ENCODE data around the gene RBM34.

Gene RBM34

GRCh38 chr1:235127732-235128455 is 33.2 kb downstream of the RBM34 start:
- peak overlapping the region; percentile 94 for H3K27ac ChIP-seq (replicated peaks)
- peak overlapping the region; percentile 83 for H3K4me3 ChIP-seq (replicated peaks; ENCODE audit: insufficient read depth, low read length)
- no peaks in the 10 kb centered on the region for H3K27me3 ChIP-seq (ENCODE audit: insufficient read depth, poor library complexity, severe bottlenecking)
- no peak for TF ChIP-seq GABPA (IDR thresholded peaks at IDR 0.05; ENCODE audit: low read depth)
- no peak for TF ChIP-seq SPI1 (IDR thresholded peaks at IDR 0.05; ENCODE audit: borderline replicate concordance, low read depth)
- TF ChIP-seq POLR2AphosphoS5 (IDR thresholded peaks at IDR 0.05; ENCODE audit: low read depth), result no peak; the same call in 1 of the 2 replicates
- no peak for DNase-seq (ENCODE audit: low read depth in 1 of 2, low spot score in 1 of 2)

DNA sequence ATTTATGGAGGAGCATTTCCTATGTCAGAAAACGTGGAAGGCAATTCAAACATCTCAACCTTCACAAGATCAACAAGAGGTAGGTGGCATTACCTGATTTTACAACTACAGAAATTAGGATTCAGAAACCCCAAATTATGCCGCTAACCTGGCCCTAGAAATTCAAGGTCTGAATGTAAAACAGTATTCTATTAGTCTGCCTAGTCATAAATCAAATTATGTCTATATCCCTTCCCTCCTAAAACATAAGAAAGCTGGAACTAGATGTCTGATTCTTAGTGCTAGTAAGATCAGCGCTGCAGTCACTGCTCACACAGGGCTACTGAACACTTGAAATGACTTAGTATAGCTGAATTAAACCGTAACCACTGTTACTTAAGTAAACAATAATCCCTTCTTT is 33.8 kb downstream of the RBM34 start:
- no peak for DNase-seq (ENCODE audit: low read depth in 1 of 2, low spot score in 1 of 2)
- no peak for TF ChIP-seq CTCF (IDR thresholded peaks at IDR 0.05; ENCODE audit: insufficient read depth, low read length)
- no peak for TF ChIP-seq REST (IDR thresholded peaks at IDR 0.05; ENCODE audit: insufficient replicate concordance, low read depth)
- TF ChIP-seq GABPA (IDR thresholded peaks at IDR 0.05; ENCODE audit: low read depth), result no peak
- no peak for TF ChIP-seq POLR2AphosphoS5 (IDR thresholded peaks at IDR 0.05; ENCODE audit: low read depth)
- TF ChIP-seq SPI1 (IDR thresholded peaks at IDR 0.05; ENCODE audit: borderline replicate concordance, low read depth), result no peak
- no peaks in the 10 kb centered on the region for H3K27me3 ChIP-seq (ENCODE audit: insufficient read depth, poor library complexity, severe bottlenecking)
- peak overlapping the region; percentile 94 for H3K27ac ChIP-seq (replicated peaks)
- peak overlapping the region; percentile 83 for H3K4me3 ChIP-seq (replicated peaks; ENCODE audit: insufficient read depth, low read length)

GRCh38 chr1:235124665-235125064 is 36.4 kb downstream of the RBM34 start:
- H3K27ac ChIP-seq (replicated peaks), result no peak overlapping the region
- no peak for TF ChIP-seq CTCF (IDR thresholded peaks at IDR 0.05; ENCODE audit: insufficient read depth, low read length)
- TF ChIP-seq SPI1 (IDR thresholded peaks at IDR 0.05; ENCODE audit: borderline replicate concordance, low read depth), result no peak
- no peak for TF ChIP-seq POLR2AphosphoS5 (IDR thresholded peaks at IDR 0.05; ENCODE audit: low read depth)
- TF ChIP-seq REST (IDR thresholded peaks at IDR 0.05; ENCODE audit: insufficient replicate concordance, low read depth), result no peak
- TF ChIP-seq GABPA (IDR thresholded peaks at IDR 0.05; ENCODE audit: low read depth), result no peak
- no peak for DNase-seq (ENCODE audit: low read depth in 1 of 2, low spot score in 1 of 2)
- no peak overlapping the region for H3K4me3 ChIP-seq (replicated peaks; ENCODE audit: insufficient read depth, low read length)
- H3K27me3 ChIP-seq (ENCODE audit: insufficient read depth, poor library complexity, severe bottlenecking), result no peaks in the 10 kb centered on the region

DNA sequence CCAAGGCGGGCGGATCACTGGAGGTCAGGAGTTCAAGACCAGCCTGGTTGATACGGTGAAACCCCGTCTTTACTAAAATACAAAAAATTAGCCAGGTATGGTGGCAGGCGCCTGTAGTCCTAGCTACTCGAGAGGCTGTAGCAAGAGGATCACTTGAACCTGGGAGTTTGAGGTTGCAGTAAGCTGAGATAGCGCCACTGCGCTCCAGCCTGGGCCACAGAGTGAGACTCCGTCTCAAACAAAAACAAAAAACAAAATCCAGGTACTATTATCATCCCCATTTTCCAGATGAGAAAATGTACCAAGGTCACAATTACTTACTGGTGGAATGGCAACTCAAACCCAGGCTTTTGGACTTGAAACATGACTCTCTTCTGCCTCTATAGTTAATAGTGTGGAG is 36.9 kb downstream of the RBM34 start:
- Histone ChIP-seq H3K27ac (replicated peaks) (no peak overlapping the region), H3K4me3 (replicated peaks; ENCODE audit: insufficient read depth, low read length) (no peak overlapping the region), H3K27me3 (ENCODE audit: insufficient read depth, poor library complexity, severe bottlenecking) (no peaks in the 10 kb centered on the region)
- no peak for TF ChIP-seq GABPA (IDR thresholded peaks at IDR 0.05; ENCODE audit: low read depth)
- no peak for DNase-seq (ENCODE audit: low read depth in 1 of 2, low spot score in 1 of 2)

DNA sequence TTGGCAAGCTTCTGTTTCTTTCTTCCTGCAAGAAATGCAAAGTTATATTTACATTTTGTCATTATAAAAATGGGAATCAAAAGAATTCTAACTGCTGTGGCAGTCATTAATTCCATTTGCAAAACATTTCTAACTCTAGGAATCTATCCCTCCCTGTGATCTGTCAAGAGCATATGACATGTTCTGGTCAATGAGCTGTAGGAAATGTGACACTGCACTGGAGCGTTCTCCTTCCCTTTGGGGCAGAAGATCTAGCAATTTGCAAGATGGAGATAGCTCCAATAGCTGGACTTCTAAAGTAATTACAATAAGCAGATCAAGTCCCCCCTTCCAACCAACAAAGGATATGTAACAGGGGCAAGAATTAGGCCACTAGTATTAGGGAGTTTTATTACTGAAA is 38.7 kb downstream of the RBM34 start:
- no peak for TF ChIP-seq GABPA (IDR thresholded peaks at IDR 0.05; ENCODE audit: low read depth)
- no peak for TF ChIP-seq POLR2AphosphoS5 (IDR thresholded peaks at IDR 0.05; ENCODE audit: low read depth)
- TF ChIP-seq CTCF (IDR thresholded peaks at IDR 0.05; ENCODE audit: insufficient read depth, low read length), result no peak
- no peak for TF ChIP-seq REST (IDR thresholded peaks at IDR 0.05; ENCODE audit: insufficient replicate concordance, low read depth)
- DNase-seq (ENCODE audit: low read depth in 1 of 2, low spot score in 1 of 2), result no peak
- H3K4me3 ChIP-seq (replicated peaks; ENCODE audit: insufficient read depth, low read length), result no peak overlapping the region

More for the DNA sequence above, 38.7 kb downstream of the RBM34 start:
- H3K27ac ChIP-seq (replicated peaks), result no peak overlapping the region
- no peaks in the 10 kb centered on the region for H3K27me3 ChIP-seq (ENCODE audit: insufficient read depth, poor library complexity, severe bottlenecking)
